ENCODE results near the gene ERAS. TPM values are rescaled to one million over a fixed set of nuclear protein-coding genes. Genes with fewer than 3 reads are reported as not detected.

ERAS gene
- total and polyA plus RNA-seq, 12 donors, result 0.11 to 0.20 TPM; not detected in 10

- TF ChIP-seq POLR2A (IDR thresholded peaks at IDR 0.05) (no peak), CTCF (IDR thresholded peaks at IDR 0.05) (no peak)
- Histone ChIP-seq H3K9me3 (replicated peaks in 1 of 3) (no peaks in the 10 kb centered on the region), H3K4me3 (no peak overlapping the region), H3K27me3 (peaks cover 10% of the 10 kb centered on the region), H3K27ac (no peak overlapping the region), H3K4me1 (replicated peaks in 1 of 2) (no peaks in the 10 kb centered on the region), H3K36me3 (replicated peaks in 1 of 2) (peaks cover 0 to 3% of the 10 kb centered on the region in 2 donors)
- intact Hi-C loops (cut with DNase I), result no loop called here
- 73 to 87% (median 85%) methylated on average over 3 to 6 of the region's 6 CpGs; no CpG with 5 or more reads in 1 of the 4 donors for WGBS, 4 donors
- no peak for DNase-seq
These were observed 3.3 kb upstream of the ERAS start for GRCh38 chrX:48823053-48823452.

GRCh38 chrX:48824066-48824465, 2.2 kb upstream of the ERAS start:
- TF ChIP-seq POLR2A (IDR thresholded peaks at IDR 0.05) (no peak), CTCF (IDR thresholded peaks at IDR 0.05) (no peak)
- no peak for DNase-seq
- no peak overlapping the region for H3K4me3 ChIP-seq
- no peaks in the 10 kb centered on the region for H3K9me3 ChIP-seq (replicated peaks in 1 of 3)
- H3K4me1 ChIP-seq (replicated peaks in 1 of 2), result no peaks in the 10 kb centered on the region
- peaks cover 0 to 3% of the 10 kb centered on the region in 2 donors for H3K36me3 ChIP-seq (replicated peaks in 1 of 2)
- intact Hi-C loops (cut with DNase I), result no loop called here
- no peak overlapping the region for H3K27ac ChIP-seq
- 80 to 97% (median 84%) methylated on average over 1 to 8 of the region's 8 CpGs for WGBS, 4 donors
- H3K27me3 ChIP-seq, result peaks cover 11% of the 10 kb centered on the region

GRCh38 chrX:48826876-48827653, 752 bp downstream of the ERAS start:
- Histone ChIP-seq H3K27me3 (peaks cover 32% of the 10 kb centered on the region), H3K4me1 (replicated peaks in 1 of 2) (no peaks in the 10 kb centered on the region), H3K4me3 (no peak overlapping the region), H3K9me3 (replicated peaks in 1 of 3) (no peaks in the 10 kb centered on the region), H3K27ac (no peak overlapping the region), H3K36me3 (replicated peaks in 1 of 2) (peaks cover 0 to 1% of the 10 kb centered on the region in 2 donors)
- no peak for DNase-seq
- WGBS, 4 donors, result 38 to 76% (median 51%) methylated on average over 28 to 67 of the region's 73 CpGs
- TF ChIP-seq POLR2A (IDR thresholded peaks at IDR 0.05), result no peak
- no peak for TF ChIP-seq CTCF (IDR thresholded peaks at IDR 0.05)
- intact Hi-C loops (cut with DNase I), result no loop called here

- no peak for DNase-seq
- Histone ChIP-seq H3K9me3 (replicated peaks in 1 of 3) (no peaks in the 10 kb centered on the region), H3K27ac (no peak overlapping the region), H3K4me1 (replicated peaks in 1 of 2) (no peaks in the 10 kb centered on the region), H3K27me3 (peaks cover 38% of the 10 kb centered on the region), H3K36me3 (replicated peaks in 1 of 2) (no peaks in the 10 kb centered on the region), H3K4me3 (no peak overlapping the region)
- WGBS, 4 donors, result 64 to 92% (median 72%) methylated on average over 3 to 4 of the region's 4 CpGs
- TF ChIP-seq POLR2A (IDR thresholded peaks at IDR 0.05) (no peak), CTCF (IDR thresholded peaks at IDR 0.05) (no peak)
- intact Hi-C loops (cut with DNase I), result no loop called here
These were observed 1.3 kb downstream of the ERAS start for GRCh38 chrX:48827654-48827968.
